ENCODE results near the gene MCTP1.

MCTP1 gene

GRCh38 chr5:95070453-95070852 lies 214.4 kb downstream of the MCTP1 start:
- DNase-seq, result no peak

- no peak for DNase-seq
These were observed 214.9 kb downstream of the MCTP1 start for GRCh38 chr5:95069948-95070347.

- no peak for DNase-seq
These were observed 215.9 kb downstream of the MCTP1 start for GRCh38 chr5:95069021-95069420.

GRCh38 chr5:95068289-95068910 lies 216.5 kb downstream of the MCTP1 start:
- DNase-seq, result no peak

DNA sequence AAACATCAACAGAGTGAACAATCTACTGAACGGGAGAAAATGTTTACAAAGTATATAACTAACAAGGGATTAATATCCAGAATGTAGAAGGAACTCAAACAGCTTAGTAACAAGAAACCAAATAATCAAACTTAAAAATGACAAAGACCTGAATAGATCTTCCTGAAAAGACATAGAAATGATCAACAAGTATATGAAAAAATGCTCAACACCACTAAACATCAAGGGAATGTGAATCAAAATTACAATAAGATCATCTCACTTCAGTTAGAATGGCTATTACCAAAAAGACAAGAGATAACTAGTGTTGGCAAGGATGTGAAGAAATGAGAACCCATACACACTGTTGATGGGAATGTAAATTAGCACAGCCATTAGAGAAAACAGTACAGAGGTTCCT lies 218.8 kb downstream of the MCTP1 start:
- no peak for DNase-seq

GRCh38 chr5:95063492-95063891 lies 221.4 kb downstream of the MCTP1 start:
- DNase-seq, result no peak

DNA sequence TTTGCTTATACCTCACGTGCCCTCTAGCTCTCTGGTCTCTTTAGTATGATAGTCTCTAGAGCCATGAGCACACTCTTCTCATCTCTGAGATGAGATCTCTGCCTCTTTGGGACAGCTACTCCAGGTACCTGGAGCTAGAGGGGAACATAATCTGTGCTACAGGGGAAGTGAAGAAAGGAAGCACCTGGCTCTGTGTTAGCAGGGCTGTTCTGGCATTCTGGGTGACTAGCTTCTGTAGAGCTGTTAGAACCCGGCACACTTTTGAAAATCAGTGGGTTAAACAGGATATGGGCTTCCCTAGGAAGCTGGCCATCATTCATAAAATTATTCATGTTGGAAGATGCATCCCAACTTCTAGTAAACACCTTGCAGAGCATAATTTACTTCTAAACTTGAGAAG lies 224.8 kb downstream of the MCTP1 start:
- DNase-seq, result no peak

DNA sequence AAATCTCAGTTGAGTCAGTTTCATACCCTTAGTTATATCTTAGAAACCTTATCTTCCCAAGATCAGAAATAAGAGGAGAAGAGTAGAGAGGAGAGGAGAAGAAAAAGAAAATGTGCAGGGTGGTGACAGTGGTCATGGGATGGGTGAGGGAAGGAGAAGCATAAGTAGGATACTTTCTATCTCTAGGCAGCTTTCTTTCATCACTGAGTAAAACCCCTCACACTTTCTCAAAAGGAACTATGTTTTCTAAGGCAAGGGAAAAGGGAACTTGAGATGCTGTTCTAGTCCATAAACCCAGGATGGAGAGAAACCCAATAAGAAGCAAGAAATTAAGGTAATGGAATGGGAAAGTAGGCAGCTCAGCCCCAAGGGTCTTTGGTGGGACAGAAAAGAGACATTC lies 225.3 kb downstream of the MCTP1 start:
- DNase-seq, result no peak

GRCh38 chr5:95057615-95058014 lies 227.3 kb downstream of the MCTP1 start:
- DNase-seq, result no peak

GRCh38 chr5:95053253-95053652 lies 231.6 kb downstream of the MCTP1 start:
- no peak for DNase-seq

- no peak for DNase-seq
These were observed 234.2 kb downstream of the MCTP1 start for GRCh38 chr5:95050708-95051107.

- no peak for DNase-seq
These were observed 236.3 kb downstream of the MCTP1 start for GRCh38 chr5:95048628-95049027.

GRCh38 chr5:95045181-95045965 lies 239.5 kb downstream of the MCTP1 start:
- no peak for DNase-seq

DNA sequence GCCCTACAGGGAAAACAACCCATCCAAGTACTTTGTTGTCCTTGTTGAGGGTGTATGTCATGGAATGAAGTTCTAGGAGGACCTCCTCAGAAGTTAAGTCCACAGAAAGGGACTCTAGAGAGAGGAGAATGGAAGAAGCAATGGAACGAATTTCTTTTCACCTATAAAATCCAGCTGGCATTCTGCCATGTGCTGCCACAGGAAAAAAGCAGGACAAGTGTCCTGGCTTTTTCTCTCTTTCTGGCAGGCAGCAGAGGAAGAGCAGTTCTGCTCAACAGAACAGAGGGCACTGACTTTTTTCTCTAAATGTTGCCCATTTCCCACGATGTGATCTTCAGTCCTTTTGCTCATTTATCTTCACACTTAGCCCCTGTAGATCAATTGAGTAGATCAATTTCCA lies 240.8 kb downstream of the MCTP1 start:
- no peak for DNase-seq

- DNase-seq, result no peak
These were observed 241.2 kb downstream of the MCTP1 start for GRCh38 chr5:95043648-95044047.

DNA sequence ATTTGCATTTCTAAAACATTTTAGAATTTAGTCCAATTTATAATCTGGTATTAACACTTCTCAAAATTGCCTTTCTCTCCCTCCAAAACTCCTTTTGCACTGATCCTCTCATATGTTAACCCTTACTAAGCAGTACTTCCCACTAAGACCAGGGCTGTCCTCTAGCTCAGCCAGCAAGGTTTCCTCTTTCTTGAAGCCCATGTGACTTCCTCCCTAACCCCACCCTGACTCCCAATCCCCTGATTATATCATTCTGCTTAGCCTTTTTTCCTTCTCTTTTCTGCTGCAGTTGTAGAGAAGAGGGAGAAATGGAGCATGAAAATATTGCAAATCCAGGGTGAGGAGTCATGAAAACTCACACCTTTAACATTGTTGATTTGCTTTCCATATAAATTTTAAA lies 241.7 kb downstream of the MCTP1 start:
- DNase-seq, result no peak

GRCh38 chr5:95042037-95042436 lies 242.9 kb downstream of the MCTP1 start:
- no peak for DNase-seq

DNA sequence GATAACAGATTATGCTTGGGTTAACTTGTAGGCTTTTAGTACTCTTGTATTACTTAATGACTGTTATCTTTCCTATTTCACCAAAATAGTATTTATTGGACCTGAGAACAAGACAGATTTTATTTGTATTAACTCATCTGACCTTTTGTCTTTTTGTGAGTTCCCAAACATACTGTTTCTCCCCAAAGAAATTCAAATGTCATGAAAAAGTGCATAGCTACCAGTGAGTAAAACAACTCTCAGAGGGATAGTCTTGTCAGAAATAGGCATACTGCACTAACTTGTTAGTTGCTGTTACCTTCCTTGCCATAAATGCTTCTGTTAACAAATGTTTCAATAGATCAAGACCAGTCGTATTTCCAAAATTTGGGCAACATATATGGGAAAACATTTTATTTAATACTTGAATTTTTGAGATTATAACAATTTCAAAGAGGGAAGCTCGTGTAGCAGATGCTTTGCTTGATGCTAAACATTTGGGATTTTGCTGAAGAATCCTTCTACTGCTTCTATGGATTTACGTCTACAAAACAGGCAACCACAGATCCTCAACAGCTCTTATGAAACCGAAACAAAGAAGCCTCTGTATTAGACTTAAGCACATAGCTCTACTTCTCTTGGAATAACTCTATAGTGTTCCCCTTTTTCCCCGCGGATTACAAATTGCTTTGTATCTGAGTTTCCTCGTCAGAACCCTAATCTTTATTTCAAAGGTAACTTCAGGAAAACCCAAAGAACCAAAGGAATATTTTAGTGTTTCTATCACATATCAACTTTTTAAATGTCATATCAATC lies 248.8 kb downstream of the MCTP1 start:
- DNase-seq, result no peak

- DNase-seq, result no peak
These were observed 252.1 kb downstream of the MCTP1 start for GRCh38 chr5:95032801-95033200.

DNA sequence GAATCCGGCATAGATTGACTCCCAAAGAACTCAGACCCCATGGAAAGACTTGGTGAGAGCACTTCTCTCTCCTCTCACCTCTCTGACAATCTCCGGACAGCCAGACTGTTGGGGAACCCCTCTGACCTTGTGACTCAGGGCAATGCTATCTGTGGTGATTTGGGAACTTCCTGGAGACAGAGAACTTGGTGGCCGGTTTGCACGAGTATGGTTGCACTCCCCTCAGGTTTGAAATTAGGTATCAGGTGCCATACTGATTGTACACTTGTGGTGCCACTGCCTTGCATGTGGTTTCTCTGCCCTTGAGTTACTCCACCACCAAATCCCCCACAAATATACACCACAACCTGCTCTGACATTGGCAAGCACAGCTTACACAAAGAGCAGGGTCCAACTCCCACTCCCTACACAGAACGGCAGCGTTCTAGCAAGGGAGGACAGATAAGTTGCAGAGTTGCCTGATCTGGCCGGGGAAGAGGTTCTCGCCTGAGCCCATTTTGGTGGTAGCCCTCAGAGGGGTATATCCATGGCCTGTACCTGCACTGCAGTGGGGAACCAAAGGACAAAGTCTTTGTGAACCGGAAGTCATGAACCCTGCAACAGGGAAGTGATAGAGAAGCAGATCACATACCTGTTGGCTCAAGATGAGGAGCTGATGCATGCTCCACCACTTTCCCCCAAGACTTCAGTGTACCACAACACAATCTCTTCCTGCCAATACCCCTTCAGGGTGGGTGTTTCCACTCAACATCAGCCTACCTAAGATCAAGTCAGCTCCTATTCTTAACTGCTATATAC lies 255.1 kb downstream of the MCTP1 start:
- no peak for DNase-seq

DNA sequence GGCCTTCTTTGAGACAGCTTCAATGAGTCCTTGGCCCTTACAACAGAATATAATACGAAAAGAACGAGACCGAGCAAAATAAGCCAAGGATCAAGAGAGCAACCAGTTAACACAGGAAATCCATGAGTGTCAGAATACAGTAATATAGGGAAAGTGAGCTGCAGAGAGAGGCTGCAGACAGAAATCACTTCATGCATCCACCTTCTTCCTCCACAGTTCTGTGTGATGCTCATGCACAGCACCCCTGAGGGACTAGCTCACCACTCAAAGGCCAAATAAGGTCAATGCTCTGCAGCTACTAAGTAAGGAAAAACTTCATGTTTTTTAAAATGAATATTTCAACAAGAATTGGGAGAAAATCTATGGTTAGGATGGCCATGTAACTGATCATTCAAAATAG lies 257.1 kb downstream of the MCTP1 start:
- DNase-seq, result no peak

GRCh38 chr5:95027151-95027721 lies 257.7 kb downstream of the MCTP1 start:
- DNase-seq, result no peak

DNA sequence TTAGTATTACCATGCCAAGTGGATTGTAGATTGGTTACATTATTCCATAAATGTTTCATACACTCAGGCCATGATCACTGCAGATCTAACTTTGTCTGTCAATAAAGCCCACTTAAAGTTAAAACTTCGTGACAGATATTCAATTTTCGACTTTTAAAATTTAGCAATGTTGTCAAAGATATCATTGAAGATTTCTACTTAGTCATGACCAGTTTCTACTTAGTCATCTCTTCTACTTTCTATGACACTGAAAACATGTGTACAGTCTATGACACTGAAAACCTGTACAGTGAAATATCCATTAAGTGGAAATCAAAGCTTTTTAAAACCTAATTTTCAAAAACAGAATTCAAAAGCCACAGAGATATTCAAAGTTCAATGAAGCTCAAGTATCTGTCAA lies 258.2 kb downstream of the MCTP1 start:
- DNase-seq, result no peak

Data from stimulated activated CD4-positive, alpha-beta T cell treated with anti-CD3 and anti-CD28 coated beads, Interleukin-4, amount 100 ng/mL, for 1 hour (primary cell).